H1 (cell line): ENCODE data around the gene RBM4B. TPM values are rescaled to one million over a fixed set of nuclear protein-coding genes. Genes with fewer than 3 reads are reported as not detected.

Source experiments
- BACH1 ChIP-seq: IDR thresholded peaks from 2 replicates; pipeline ENCODE4 v1.6.1; 2012; ENCODE audit warnings: low read length, improper control_type of control experiment
- EZH2 ChIP-seq: fragments of 200-600 bp; sonication (generic); IDR thresholded peaks from 2 replicates; pipeline ENCODE4 v1.7.1; 2012; ENCODE audit warnings: low read depth, mild to moderate bottlenecking, moderate library complexity, low read length, inconsistent platforms; ENCODE audit not compliant: severe bottlenecking
- polyA plus RNA-seq, 7 experiments: library from polyadenylated mRNA; depleted of rRNA in 3 of 7; stranded (reverse) in 5 of 7; unstranded in 2 of 7; fragments of >200 nt in 5 of 7; fragments of 200-250 nt in 2 of 7; gene quantifications; 1 replicate in 5 of 7; 2 replicates in 1 of 7; 4 replicates in 1 of 7; pipeline versions ENCODE4 v1.2.1 to v1.2.3, GENCODE V29; 2011 to 2013; ENCODE audit warnings: missing spikeins in 2 of 7, mixed read lengths in 2 of 7
- total RNA-seq: library from RNA; stranded (reverse); fragmentation: NEBNext Ultra II Directional; extraction: Animal tissue kit (Norgen Biotek cat#: 25700); gene quantifications from 2 replicates; pipeline ENCODE4 v1.2.1, GENCODE V29; 2021

RBM4B gene
- total and polyA plus RNA-seq, 2 of the 8 experiments (the other 6 are each of a cell fraction or from before 2014, with no cell fraction given): 27.5 to 30.5 TPM

GRCh38 chr11:66686100-66686785 lies 8.6 kb upstream of the RBM4B start (continued):
- TF ChIP-seq EZH2 (no peak), BACH1 (no peak)
